Stimulated activated CD4-positive, alpha-beta T cell treated with anti-CD3 and anti-CD28 coated beads, Interleukin-2, amount 100 ng/mL, for 48 hours (primary cell): ENCODE measurements around the gene CPTP.

Source experiments
- DNase-seq, 2 donors: peaks; one replicate each; pipeline ENCODE4 v3.0.0-alpha.2; 2020

The CPTP gene

GRCh38 chr1:1324524-1325287 is at the start of gene CPTP, which contains the start of gene INTS11:
Gene CPTP, plus strand, starts transcription at chr1:1324802. Its CDS starts 2,109 bp downstream, at chr1:1326911.
Gene INTS11, minus strand, starts transcription at chr1:1324660. Its CDS starts 52 bp downstream, at chr1:1324608.
- DNase-seq = peak; percentile 94 to 95

- no peak for DNase-seq
These were observed 49.6 kb upstream of the CPTP start for GRCh38 chr1:1274931-1275431.

- no peak for DNase-seq
These were observed 48.8 kb upstream of the CPTP start for GRCh38 chr1:1275836-1276235.

- no peak for DNase-seq
These were observed 46.0 kb upstream of the CPTP start for GRCh38 chr1:1278620-1279019.

GRCh38 chr1:1279028-1279427 is 45.6 kb upstream of the CPTP start:
- no peak for DNase-seq

- no peak for DNase-seq
These were observed 43.7 kb upstream of the CPTP start for GRCh38 chr1:1280782-1281481.

- no peak for DNase-seq
These were observed 42.9 kb upstream of the CPTP start for GRCh38 chr1:1281533-1282321.

- DNase-seq = no peak
These were observed 41.6 kb upstream of the CPTP start for GRCh38 chr1:1282998-1283397.

GRCh38 chr1:1283821-1284220 is 40.8 kb upstream of the CPTP start:
- DNase-seq = no peak

GRCh38 chr1:1284221-1285101 is 40.1 kb upstream of the CPTP start:
- no peak for DNase-seq

- DNase-seq = no peak
These were observed 39.5 kb upstream of the CPTP start for GRCh38 chr1:1285102-1285571.

GRCh38 chr1:1285611-1286311 is 38.8 kb upstream of the CPTP start:
- DNase-seq = no peak

GRCh38 chr1:1286313-1287261 is 38.0 kb upstream of the CPTP start:
- DNase-seq = no peak

GRCh38 chr1:1287288-1288110 is 37.1 kb upstream of the CPTP start:
- DNase-seq = no peak

GRCh38 chr1:1290238-1290731 is 34.3 kb upstream of the CPTP start:
- peak in 1 of 2 donors; percentile 60 for DNase-seq

GRCh38 chr1:1291023-1291528 is 33.5 kb upstream of the CPTP start:
- DNase-seq = no peak

- no peak for DNase-seq
These were observed 32.8 kb upstream of the CPTP start for GRCh38 chr1:1291548-1292441.

- DNase-seq = no peak
These were observed 32.2 kb upstream of the CPTP start for GRCh38 chr1:1292442-1292779.
